ENCODE results near the gene TP53BP2. TPM values are rescaled to one million over a fixed set of nuclear protein-coding genes. Genes with fewer than 3 reads are reported as not detected.

The TP53BP2 gene
- total and polyA plus RNA-seq, 10 of the 15 experiments (the other 5 are each of a cell fraction or from before 2014, with no cell fraction given): 1.6 to 13.7 (median 5.6) TPM

DNA sequence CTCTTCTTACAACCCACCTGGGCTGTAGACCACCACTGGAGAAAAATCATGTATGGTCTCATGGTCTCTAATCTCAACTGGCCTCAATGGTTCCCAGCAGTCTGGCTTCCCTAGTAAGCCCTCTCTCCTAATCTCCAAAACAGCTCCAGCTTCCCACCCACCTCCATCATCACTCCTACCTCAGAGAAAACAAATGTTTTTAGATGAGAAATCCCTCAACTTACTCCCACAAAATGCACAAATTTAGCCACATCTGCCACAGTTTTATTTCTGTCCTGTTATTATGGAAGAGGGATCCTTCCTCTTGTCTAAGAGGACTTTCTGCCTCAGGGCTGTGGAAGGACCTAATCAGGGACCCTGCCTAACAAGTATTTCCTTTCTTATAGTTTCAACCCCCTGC is 32.1 kb downstream of the TP53BP2 start (continued):
- TF ChIP-seq, protein P1, sequence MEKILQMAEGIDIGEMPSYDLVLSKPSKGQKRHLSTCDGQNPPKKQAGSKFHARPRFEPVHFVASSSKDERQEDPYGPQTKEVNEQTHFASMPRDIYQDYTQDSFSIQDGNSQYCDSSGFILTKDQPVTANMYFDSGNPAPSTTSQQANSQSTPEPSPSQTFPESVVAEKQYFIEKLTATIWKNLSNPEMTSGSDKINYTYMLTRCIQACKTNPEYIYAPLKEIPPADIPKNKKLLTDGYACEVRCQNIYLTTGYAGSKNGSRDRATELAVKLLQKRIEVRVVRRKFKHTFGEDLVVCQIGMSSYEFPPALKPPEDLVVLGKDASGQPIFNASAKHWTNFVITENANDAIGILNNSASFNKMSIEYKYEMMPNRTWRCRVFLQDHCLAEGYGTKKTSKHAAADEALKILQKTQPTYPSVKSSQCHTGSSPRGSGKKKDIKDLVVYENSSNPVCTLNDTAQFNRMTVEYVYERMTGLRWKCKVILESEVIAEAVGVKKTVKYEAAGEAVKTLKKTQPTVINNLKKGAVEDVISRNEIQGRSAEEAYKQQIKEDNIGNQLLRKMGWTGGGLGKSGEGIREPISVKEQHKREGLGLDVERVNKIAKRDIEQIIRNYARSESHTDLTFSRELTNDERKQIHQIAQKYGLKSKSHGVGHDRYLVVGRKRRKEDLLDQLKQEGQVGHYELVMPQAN (conservative IDR thresholded peaks at IDR 0.05): no peak
- TF ChIP-seq, protein P2, sequence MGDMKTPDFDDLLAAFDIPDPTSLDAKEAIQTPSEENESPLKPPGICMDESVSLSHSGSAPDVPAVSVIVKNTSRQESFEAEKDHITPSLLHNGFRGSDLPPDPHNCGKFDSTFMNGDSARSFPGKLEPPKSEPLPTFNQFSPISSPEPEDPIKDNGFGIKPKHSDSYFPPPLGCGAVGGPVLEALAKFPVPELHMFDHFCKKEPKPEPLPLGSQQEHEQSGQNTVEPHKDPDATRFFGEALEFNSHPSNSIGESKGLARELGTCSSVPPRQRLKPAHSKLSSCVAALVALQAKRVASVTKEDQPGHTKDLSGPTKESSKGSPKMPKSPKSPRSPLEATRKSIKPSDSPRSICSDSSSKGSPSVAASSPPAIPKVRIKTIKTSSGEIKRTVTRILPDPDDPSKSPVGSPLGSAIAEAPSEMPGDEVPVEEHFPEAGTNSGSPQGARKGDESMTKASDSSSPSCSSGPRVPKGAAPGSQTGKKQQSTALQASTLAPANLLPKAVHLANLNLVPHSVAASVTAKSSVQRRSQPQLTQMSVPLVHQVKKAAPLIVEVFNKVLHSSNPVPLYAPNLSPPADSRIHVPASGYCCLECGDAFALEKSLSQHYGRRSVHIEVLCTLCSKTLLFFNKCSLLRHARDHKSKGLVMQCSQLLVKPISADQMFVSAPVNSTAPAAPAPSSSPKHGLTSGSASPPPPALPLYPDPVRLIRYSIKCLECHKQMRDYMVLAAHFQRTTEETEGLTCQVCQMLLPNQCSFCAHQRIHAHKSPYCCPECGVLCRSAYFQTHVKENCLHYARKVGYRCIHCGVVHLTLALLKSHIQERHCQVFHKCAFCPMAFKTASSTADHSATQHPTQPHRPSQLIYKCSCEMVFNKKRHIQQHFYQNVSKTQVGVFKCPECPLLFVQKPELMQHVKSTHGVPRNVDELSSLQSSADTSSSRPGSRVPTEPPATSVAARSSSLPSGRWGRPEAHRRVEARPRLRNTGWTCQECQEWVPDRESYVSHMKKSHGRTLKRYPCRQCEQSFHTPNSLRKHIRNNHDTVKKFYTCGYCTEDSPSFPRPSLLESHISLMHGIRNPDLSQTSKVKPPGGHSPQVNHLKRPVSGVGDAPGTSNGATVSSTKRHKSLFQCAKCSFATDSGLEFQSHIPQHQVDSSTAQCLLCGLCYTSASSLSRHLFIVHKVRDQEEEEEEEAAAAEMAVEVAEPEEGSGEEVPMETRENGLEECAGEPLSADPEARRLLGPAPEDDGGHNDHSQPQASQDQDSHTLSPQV (IDR thresholded peaks at IDR 0.05): no peak
- no peak for TF ChIP-seq MYC (IDR thresholded peaks at IDR 0.05; ENCODE audit: insufficient read depth, insufficient read length, insufficient replicate concordance, low read length, severe bottlenecking)
- TF ChIP-seq ATF7 (IDR thresholded peaks at IDR 0.05; ENCODE audit: low read depth): no peak

DNA sequence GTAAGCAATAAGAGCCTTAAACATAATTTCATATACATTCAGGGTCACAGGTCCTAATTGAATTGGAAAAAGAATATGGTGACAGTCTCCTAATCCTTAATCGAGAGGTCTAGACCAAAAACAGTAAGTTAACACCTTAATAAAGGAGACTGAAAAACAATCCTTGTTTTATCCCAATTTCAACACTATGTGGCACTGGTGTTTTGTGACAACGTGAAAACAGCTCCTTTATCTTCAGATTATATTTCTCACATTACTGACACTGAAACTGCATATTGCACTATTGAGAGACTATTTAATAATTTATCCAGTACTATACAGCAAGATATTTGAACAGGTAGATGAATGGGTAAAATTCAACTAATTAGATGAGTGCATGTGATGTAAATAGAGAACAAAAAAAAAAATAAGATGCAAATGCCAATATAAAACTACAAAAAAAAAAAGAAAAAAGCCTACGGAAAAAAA is 34.1 kb downstream of the TP53BP2 start:
- Histone ChIP-seq H3K4me2 (ENCODE audit: control insufficient read depth, insufficient read depth) (no peak overlapping the region), H3K4me3 (no peak overlapping the region), H3K79me2 (ENCODE audit: control insufficient read depth, insufficient read depth, low read length) (no peaks in the 10 kb centered on the region), H3K4me1 (ENCODE audit: control insufficient read depth, insufficient read depth, low read length) (no peaks in the 10 kb centered on the region), H3K27ac (ENCODE audit: control insufficient read depth, insufficient read depth) (no peak overlapping the region), H3K36me3 (ENCODE audit: control insufficient read depth in 2 of 2, insufficient read depth in 2 of 2, low read length in 1 of 2) (peaks cover 0 to 2% of the 10 kb centered on the region in 2 experiments; a peak in 1 of 4 replicates), H3K27me3 (replicated peaks in 1 of 2; ENCODE audit: control insufficient read depth in 2 of 2, insufficient read depth in 2 of 2, low read length in 1 of 2) (no peaks in the 10 kb centered on the region), H3K9me3 (replicated peaks; ENCODE audit: control insufficient read depth, insufficient read depth, low read length) (no peaks in the 10 kb centered on the region), H4K20me1 (ENCODE audit: control insufficient read depth, insufficient read depth) (no peaks in the 10 kb centered on the region), H3K9ac (ENCODE audit: control insufficient read depth, insufficient read depth, low read length) (no peak overlapping the region), H2AFZ (ENCODE audit: control insufficient read depth, low read depth, low read length) (no peak overlapping the region)
- SMC1A ChIA-PET (ENCODE audit: uncharacterized antibody, unreplicated experiment): interaction anchor here (0.8 to 1.7 kb wide), 6 partner anchors 9 to 522 kb away, joined by 3 to 10 read pairs (median 3); no protein-coding TSS in a partner anchor
- in situ Hi-C loops (cut with MboI) (loop anchor here (25.0 kb wide), 1 partner anchor 526 kb away; the partner anchor contains the start of gene NVL), intact Hi-C loops (cut with micrococcal nuclease; ENCODE audit: unreplicated experiment) (no loop called here)
- no TSS peak for BruUV-seq (replicated peaks)
- FAIRE-seq (peak; percentile 83), DNase-seq (ENCODE audit: low read depth, low spot score) (no peak), ATAC-seq (peak; percentile 66)
- 65% methylated on average over 3 of the region's 3 CpGs for WGBS (ENCODE audit: insufficient coverage, insufficient replicate concordance, low lambda C conversion rate, missing lambda C conversion rate)
- RAD21 ChIA-PET (ENCODE audit: unreplicated experiment): interaction anchor here (0.9 to 1.4 kb wide), 6 partner anchors 12 to 522 kb away, joined by 3 to 7 read pairs (median 4); partner anchors contain the start of gene TP53BP2
- CTCF ChIA-PET: interaction anchor here (0.6 to 2.4 kb wide), 19 partner anchors 9 to 1111 kb away, joined by 3 to 31 read pairs (median 3); no protein-coding TSS in a partner anchor
- TF ChIP-seq TCF3 (IDR thresholded peaks at IDR 0.05; ENCODE audit: borderline replicate concordance, insufficient read depth, low read depth, low read length) (no peak), ZNF207 (IDR thresholded peaks at IDR 0.05; ENCODE audit: borderline replicate concordance) (no peak), SMC3 (IDR thresholded peaks at IDR 0.05; ENCODE audit: borderline replicate concordance, low read length) (peak; percentile 70; the same call in 1 of the 2 replicates), BMI1 (IDR thresholded peaks at IDR 0.05; ENCODE audit: borderline replicate concordance) (no peak), SMAD5 (IDR thresholded peaks at IDR 0.05; ENCODE audit: low read depth) (no peak), KAT2A (conservative IDR thresholded peaks at IDR 0.05; ENCODE audit: control insufficient read depth, low read depth, low read length) (no peak), RAD21 (IDR thresholded peaks at IDR 0.05; ENCODE audit: insufficient read depth, low read depth, low read length) (peak; percentile 79)
- TF ChIP-seq, protein P3, sequence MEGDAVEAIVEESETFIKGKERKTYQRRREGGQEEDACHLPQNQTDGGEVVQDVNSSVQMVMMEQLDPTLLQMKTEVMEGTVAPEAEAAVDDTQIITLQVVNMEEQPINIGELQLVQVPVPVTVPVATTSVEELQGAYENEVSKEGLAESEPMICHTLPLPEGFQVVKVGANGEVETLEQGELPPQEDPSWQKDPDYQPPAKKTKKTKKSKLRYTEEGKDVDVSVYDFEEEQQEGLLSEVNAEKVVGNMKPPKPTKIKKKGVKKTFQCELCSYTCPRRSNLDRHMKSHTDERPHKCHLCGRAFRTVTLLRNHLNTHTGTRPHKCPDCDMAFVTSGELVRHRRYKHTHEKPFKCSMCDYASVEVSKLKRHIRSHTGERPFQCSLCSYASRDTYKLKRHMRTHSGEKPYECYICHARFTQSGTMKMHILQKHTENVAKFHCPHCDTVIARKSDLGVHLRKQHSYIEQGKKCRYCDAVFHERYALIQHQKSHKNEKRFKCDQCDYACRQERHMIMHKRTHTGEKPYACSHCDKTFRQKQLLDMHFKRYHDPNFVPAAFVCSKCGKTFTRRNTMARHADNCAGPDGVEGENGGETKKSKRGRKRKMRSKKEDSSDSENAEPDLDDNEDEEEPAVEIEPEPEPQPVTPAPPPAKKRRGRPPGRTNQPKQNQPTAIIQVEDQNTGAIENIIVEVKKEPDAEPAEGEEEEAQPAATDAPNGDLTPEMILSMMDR (IDR thresholded peaks at IDR 0.05 in 2 of 3, conservative IDR thresholded peaks at IDR 0.05 in 1 of 3; ENCODE audit: control insufficient read depth in 2 of 3, extremely low read depth in 1 of 3, insufficient read depth in 1 of 3, low read depth in 3 of 3, low read length in 3 of 3): peak; percentile 27 to 63 (median 45); a peak in 5 of 6 replicates
- POLR2A ChIA-PET: no interaction called here

Measured in GM12878 (cell line).